Caco-2 (cell line): ENCODE data around the gene SMARCE1. TPM values are rescaled to one million over a fixed set of nuclear protein-coding genes. Genes with fewer than 3 reads are reported as not detected.

Source experiments
- BruUV-seq: library from RNA; stranded (reverse); fragments of 400-500 nt; replicated peaks from 2 replicates; lab custom pipeline; 2021; lab: Mats Ljungman, UMichigan
- CTCF ChIA-PET: fragments of 300-600 bp; sonication (Branson Sonifier 250); formaldehyde crosslinking; loops from one replicate; lab custom pipeline; 2022; ENCODE audit warnings: antibody characterized with exemption; lab: Charles Lee
- POLR2A ChIA-PET: fragments of 300-600 bp; sonication (Branson Sonifier 250); formaldehyde crosslinking; loops from one replicate; lab custom pipeline; 2022; ENCODE audit warnings: antibody characterized with exemption; lab: Charles Lee
- DNase-seq, 2 experiments: peaks; one replicate each; pipeline versions ENCODE4 v3.0.0 to v3.0.0-alpha.2; 2020 to 2022
- H3K27me3 ChIP-seq: replicated peaks from 2 replicates; pipeline ENCODE4 v1.6.0; 2011; ENCODE audit warnings: low read length; ENCODE audit not compliant: control insufficient read depth, insufficient read depth
- H3K36me3 ChIP-seq: 2 replicates; pipeline ENCODE4 v1.5.1; 2011; ENCODE audit warnings: low read length; ENCODE audit not compliant: control insufficient read depth, insufficient read depth
- H3K4me1 ChIP-seq: fragments of 250-450 bp; sonication (Bioruptor Pico); 2 replicates; pipeline ENCODE4 v1.5.1; 2020; ENCODE audit warnings: mild to moderate bottlenecking
- H3K4me3 ChIP-seq: 2 replicates; pipeline ENCODE4 v1.5.1; 2011; ENCODE audit warnings: low read depth, mild to moderate bottlenecking, control low read depth, low read length
- H3K9me3 ChIP-seq: fragments of 250-450 bp; sonication (Bioruptor Pico); 2 replicates; pipeline ENCODE4 v1.5.1; 2020; ENCODE audit warnings: mild to moderate bottlenecking, moderate library complexity
- H3K27ac Mint-ChIP-seq: one replicate; pipeline ENCODE4 v1.8.0; 2022; ENCODE audit warnings: mixed read lengths; ENCODE audit not compliant: unreplicated experiment
- H3K27me3 Mint-ChIP-seq: one replicate; pipeline ENCODE4 v1.8.0; 2022; ENCODE audit warnings: mixed read lengths; ENCODE audit not compliant: insufficient read depth, unreplicated experiment
- H3K36me3 Mint-ChIP-seq: one replicate; pipeline ENCODE4 v1.8.0; 2022; ENCODE audit warnings: mild to moderate bottlenecking, mixed read lengths; ENCODE audit not compliant: insufficient read depth, unreplicated experiment
- H3K4me1 Mint-ChIP-seq: one replicate; pipeline ENCODE4 v1.8.0; 2022; ENCODE audit warnings: low read depth, mixed read lengths; ENCODE audit not compliant: unreplicated experiment
- H3K4me3 Mint-ChIP-seq: one replicate; pipeline ENCODE4 v1.8.0; 2022; ENCODE audit warnings: mild to moderate bottlenecking, moderate library complexity, mixed read lengths; ENCODE audit not compliant: unreplicated experiment
- H3K9me3 Mint-ChIP-seq: one replicate; pipeline ENCODE4 v1.8.0; 2022; ENCODE audit warnings: mixed read lengths; ENCODE audit not compliant: unreplicated experiment
- intact Hi-C: fragments of 100-400 bp; cut with micrococcal nuclease; formaldehyde crosslinking; loops from one replicate; pipeline ENCODE4 v1.10.0; 2022; ENCODE audit not compliant: unreplicated experiment
- total RNA-seq: library from RNA; stranded (reverse); gene quantifications from 2 replicates; pipeline ENCODE4 v1.2.3, GENCODE V29; 2022
- TF ChIP-seq, protein P1 (sequence below), 2 experiments: fragments of 200-600 bp in 1 of 2; IDR thresholded peaks; 1 replicate in 1 of 2; 2 replicates in 1 of 2; pipeline versions ENCODE4 v1.5.1 to v1.8.0; 2011 to 2022; ENCODE audit warnings: antibody characterized with exemption in 1 of 2, control low read depth in 1 of 2, inconsistent platforms in 1 of 2, low read depth in 1 of 2, low read length in 1 of 2, mild to moderate bottlenecking in 1 of 2, moderate library complexity in 1 of 2; ENCODE audit not compliant: insufficient read depth in 1 of 2, severe bottlenecking in 1 of 2, unreplicated experiment in 1 of 2

SMARCE1 gene
- total RNA-seq, 1 experiment from 2014 or later = 126 TPM

DNA sequence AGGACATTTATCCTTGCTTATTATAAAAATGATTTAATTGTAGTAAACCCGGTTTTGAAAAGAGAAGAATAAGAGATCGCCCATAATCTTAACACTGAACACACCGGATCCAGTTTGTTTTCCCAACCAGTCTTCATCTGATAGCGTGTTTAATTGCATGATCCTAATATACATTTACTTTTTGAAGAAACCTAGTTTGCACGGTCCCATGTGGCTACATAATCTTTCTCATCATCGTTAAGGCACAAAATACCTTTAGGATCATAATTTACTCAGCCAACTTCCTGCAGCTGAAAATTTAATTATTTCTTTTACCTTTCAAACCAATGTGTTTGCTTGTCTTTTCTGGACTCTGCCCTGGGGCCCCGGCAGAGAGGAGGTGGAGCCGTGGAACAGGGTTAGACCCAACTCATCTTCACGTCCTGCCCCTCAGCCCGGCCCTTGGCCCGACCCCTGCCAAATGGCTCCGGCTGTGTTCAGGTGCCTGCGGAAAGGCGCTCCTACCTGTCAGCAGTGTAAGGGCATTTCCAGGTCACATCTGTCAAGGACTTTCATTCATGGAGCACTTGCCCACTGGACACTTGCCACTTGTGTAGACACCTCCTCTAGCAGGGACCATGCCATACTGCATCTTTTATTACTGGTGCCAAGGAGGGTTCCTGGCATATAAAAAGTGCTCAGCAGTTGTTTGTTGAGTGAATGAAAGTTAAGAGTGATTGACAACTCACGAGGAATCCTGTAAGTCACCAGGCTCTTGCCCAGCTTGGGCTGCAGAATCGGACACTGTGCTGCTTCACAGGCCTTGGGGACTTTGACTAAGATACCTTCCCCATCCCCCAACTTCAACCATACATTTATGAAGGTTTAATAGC is 28.6 kb downstream of the SMARCE1 start:
- CTCF ChIA-PET = interaction anchor here (0.8 to 1.7 kb wide), 9 partner anchors 28 to 1044 kb away, joined by 3 to 10 read pairs (median 5); no protein-coding TSS in a partner anchor
- intact Hi-C loops = no loop called here

DNA sequence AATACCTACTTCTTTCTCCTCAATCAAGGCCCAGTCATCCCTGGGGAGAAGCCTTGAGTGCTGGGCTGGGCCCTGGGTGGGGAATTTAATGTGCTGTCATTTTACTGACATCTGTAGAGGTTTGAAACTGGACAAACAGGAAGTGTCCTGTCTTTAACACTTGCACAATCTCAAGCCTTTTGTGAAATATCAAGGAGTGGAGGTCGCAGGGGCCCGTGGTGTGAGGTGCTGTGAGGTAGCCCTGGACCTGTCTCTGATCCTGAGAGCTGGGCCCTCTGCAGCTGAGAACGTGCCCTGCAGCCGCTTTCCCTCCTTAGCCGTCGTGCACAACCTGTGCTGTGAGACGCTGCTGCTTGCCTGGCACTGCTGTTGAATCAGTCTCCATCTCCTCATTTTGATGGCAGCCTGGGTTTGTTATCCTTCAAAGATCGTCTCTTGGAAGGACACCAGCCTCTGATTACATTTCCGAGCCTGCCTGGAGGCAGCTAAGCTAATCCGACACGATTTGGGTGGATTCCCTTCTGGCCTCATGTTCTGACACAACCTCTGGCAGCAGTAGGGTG is 29.9 kb downstream of the SMARCE1 start:
- ChIA-PET CTCF (interaction anchor here (0.8 to 1.5 kb wide), 5 partner anchors 38 to 1045 kb away, joined by 3 to 5 read pairs (median 3); no protein-coding TSS in a partner anchor), POLR2A (no interaction called here)
- BruUV-seq = no TSS peak
- TF ChIP-seq, protein P1, sequence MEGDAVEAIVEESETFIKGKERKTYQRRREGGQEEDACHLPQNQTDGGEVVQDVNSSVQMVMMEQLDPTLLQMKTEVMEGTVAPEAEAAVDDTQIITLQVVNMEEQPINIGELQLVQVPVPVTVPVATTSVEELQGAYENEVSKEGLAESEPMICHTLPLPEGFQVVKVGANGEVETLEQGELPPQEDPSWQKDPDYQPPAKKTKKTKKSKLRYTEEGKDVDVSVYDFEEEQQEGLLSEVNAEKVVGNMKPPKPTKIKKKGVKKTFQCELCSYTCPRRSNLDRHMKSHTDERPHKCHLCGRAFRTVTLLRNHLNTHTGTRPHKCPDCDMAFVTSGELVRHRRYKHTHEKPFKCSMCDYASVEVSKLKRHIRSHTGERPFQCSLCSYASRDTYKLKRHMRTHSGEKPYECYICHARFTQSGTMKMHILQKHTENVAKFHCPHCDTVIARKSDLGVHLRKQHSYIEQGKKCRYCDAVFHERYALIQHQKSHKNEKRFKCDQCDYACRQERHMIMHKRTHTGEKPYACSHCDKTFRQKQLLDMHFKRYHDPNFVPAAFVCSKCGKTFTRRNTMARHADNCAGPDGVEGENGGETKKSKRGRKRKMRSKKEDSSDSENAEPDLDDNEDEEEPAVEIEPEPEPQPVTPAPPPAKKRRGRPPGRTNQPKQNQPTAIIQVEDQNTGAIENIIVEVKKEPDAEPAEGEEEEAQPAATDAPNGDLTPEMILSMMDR (IDR thresholded peaks at IDR 0.05; ENCODE audit: insufficient read depth in 1 of 2, low read depth in 1 of 2, low read length in 1 of 2, severe bottlenecking in 1 of 2, unreplicated experiment in 1 of 2) = peak in 1 of 2 experiments; percentile 10
- Histone ChIP-seq H3K4me1 (peaks cover 27% of the 10 kb centered on the region), H3K36me3 (no peaks in the 10 kb centered on the region), H3K4me3 (no peak overlapping the region), H3K27me3 (no peaks in the 10 kb centered on the region), H3K9me3 (no peaks in the 10 kb centered on the region)
- no peaks in the 10 kb centered on the region for H3K27me3 Mint-ChIP-seq
- H3K4me3 Mint-ChIP-seq = no peak overlapping the region
- intact Hi-C loops = no loop called here
- peak; percentile 59 to 62 for DNase-seq
- peaks cover 25% of the 10 kb centered on the region for H3K4me1 Mint-ChIP-seq
- H3K27ac Mint-ChIP-seq = no peak overlapping the region
- no peaks in the 10 kb centered on the region for H3K9me3 Mint-ChIP-seq
- no peaks in the 10 kb centered on the region for H3K36me3 Mint-ChIP-seq

More for the DNA sequence above, 28.6 kb downstream of the SMARCE1 start:
- POLR2A ChIA-PET = interaction anchor here (0.7 kb wide), 1 partner anchor 82 kb away, joined by 5 read pairs; no protein-coding TSS in a partner anchor
- Mint-ChIP-seq H3K4me1 (peaks cover 25% of the 10 kb centered on the region), H3K4me3 (no peak overlapping the region), H3K27ac (no peak overlapping the region), H3K9me3 (no peaks in the 10 kb centered on the region), H3K27me3 (no peaks in the 10 kb centered on the region), H3K36me3 (no peaks in the 10 kb centered on the region)
- H3K27me3 ChIP-seq = no peaks in the 10 kb centered on the region
- H3K4me3 ChIP-seq = no peak overlapping the region
- DNase-seq = peak in 1 of 2 experiments; percentile 32
- H3K4me1 ChIP-seq = peaks cover 27% of the 10 kb centered on the region
- H3K36me3 ChIP-seq = no peaks in the 10 kb centered on the region
- H3K9me3 ChIP-seq = no peaks in the 10 kb centered on the region
- no TSS peak for BruUV-seq
- TF ChIP-seq, protein P1 (IDR thresholded peaks at IDR 0.05; ENCODE audit: insufficient read depth in 1 of 2, low read depth in 1 of 2, low read length in 1 of 2, severe bottlenecking in 1 of 2, unreplicated experiment in 1 of 2) = no peak

DNA sequence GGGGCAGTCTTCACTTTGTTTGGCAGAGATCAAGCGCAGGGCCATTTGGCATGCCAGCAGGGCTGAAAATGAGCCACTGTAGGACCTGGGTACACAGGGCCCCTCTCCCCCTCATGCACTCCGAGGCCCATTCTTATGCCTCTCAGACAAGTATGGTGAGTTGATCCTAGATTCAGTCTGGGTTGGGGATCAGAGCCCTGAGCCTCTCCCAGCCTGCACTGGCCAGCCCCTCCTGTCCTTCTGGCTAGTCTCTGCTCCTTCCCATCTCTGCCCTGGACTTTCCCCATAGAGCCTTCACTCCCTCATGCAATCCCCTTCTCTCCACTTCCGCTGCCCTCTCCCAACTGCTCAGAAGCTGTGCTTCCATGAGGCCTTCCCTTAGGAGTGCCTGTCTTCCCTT is 31.0 kb downstream of the SMARCE1 start:
- Histone ChIP-seq H3K9me3 (no peaks in the 10 kb centered on the region), H3K36me3 (no peaks in the 10 kb centered on the region), H3K4me1 (peaks cover 27% of the 10 kb centered on the region), H3K27me3 (no peaks in the 10 kb centered on the region), H3K4me3 (no peak overlapping the region)
- Mint-ChIP-seq H3K36me3 (no peaks in the 10 kb centered on the region), H3K27me3 (no peaks in the 10 kb centered on the region), H3K4me3 (no peak overlapping the region), H3K4me1 (peaks cover 25% of the 10 kb centered on the region), H3K27ac (no peak overlapping the region), H3K9me3 (no peaks in the 10 kb centered on the region)
- ChIA-PET POLR2A (no interaction called here), CTCF (interaction anchor here (0.8 to 1.9 kb wide), 5 partner anchors 86 to 254 kb away, joined by 3 to 7 read pairs (median 5); no protein-coding TSS in a partner anchor)
- no TSS peak for BruUV-seq
- no peak for DNase-seq
- intact Hi-C loops = no loop called here
- TF ChIP-seq, protein P1 (IDR thresholded peaks at IDR 0.05; ENCODE audit: insufficient read depth in 1 of 2, low read depth in 1 of 2, low read length in 1 of 2, severe bottlenecking in 1 of 2, unreplicated experiment in 1 of 2) = no peak
